GM12892 (cell line): ENCODE results near the gene ZNF546.

Experiments used
- POLR2A ChIP-seq: IDR thresholded peaks from 2 replicates; pipeline ENCODE4 v1.6.1; 2011; ENCODE audit warnings: low read depth, low read length, control low read depth
- POLR2AphosphoS5 ChIP-seq: IDR thresholded peaks from 2 replicates; pipeline ENCODE4 v1.6.1; 2011; ENCODE audit warnings: low read depth, low read length, control low read depth

- TF ChIP-seq POLR2A (no peak), POLR2AphosphoS5 (no peak)
Observed at GRCh38 chr19:39949026-39949747, 47.7 kb upstream of the ZNF546 start.
